Dermis microvascular lymphatic vessel endothelial cell (primary cell): ENCODE measurements around the gene RRAGB. TPM values are rescaled to one million over a fixed set of nuclear protein-coding genes. Genes with fewer than 3 reads are reported as not detected.
A peak's percentile ranks its signal among the peaks of the same experiment; 100 is the strongest.
"Not testable (repeated sequence)": the region's sequence is repeated elsewhere in the genome, so short reads cannot be mapped to it uniquely, and the experiment has no call there.

Source experiments
- DNase-seq, 2 donors: peaks; one replicate each; pipeline versions ENCODE4 v3.0.0 to v3.0.0-alpha.2; 2010; ENCODE audit warnings: low read depth in 2 of 2
- total RNA-seq: library from RNA; depleted of rRNA; stranded (reverse); fragments of >200 nt; gene quantifications from 2 replicates; pipeline ENCODE4 v1.2.1, GENCODE V29; 2014

RRAGB gene, protein sequence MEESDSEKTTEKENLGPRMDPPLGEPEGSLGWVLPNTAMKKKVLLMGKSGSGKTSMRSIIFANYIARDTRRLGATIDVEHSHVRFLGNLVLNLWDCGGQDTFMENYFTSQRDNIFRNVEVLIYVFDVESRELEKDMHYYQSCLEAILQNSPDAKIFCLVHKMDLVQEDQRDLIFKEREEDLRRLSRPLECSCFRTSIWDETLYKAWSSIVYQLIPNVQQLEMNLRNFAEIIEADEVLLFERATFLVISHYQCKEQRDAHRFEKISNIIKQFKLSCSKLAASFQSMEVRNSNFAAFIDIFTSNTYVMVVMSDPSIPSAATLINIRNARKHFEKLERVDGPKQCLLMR
- 13.0 and 19.3 TPM in 2 replicates for total RNA-seq

- DNase-seq: peak; percentile 90 to 94
Observed at GRCh38 chrX:55717521-55718497, at the start of gene RRAGB. TSS of gene RRAGB (plus strand) at chrX:55717749. CDS start at chrX:55718328, 579 bp downstream.

DNA sequence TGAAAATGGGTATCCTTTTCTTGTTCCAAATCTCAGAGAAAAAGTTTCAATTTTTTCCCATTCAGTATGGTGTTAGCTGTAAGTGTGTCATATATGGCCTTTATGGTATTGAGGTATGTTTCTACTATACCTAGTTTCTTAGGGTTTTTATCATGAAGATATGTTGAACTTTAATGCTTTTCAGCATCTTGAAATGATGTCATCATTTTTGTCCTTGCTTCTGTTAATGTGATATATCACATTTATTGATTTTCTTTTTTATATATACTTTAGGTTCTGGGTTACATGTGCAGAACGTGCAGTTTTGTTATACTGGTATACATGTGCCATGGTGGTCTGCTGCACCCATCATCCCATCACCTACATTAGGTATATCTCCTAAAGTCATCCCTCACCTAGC is 49.5 kb upstream of the RRAGB start:
- DNase-seq: no peak

- DNase-seq: not testable (repeated sequence)
Observed at GRCh38 chrX:55688579-55688978, 29.0 kb upstream of the RRAGB start.

GRCh38 chrX:55695227-55696018 is 22.1 kb upstream of the RRAGB start:
- no peak for DNase-seq

DNA sequence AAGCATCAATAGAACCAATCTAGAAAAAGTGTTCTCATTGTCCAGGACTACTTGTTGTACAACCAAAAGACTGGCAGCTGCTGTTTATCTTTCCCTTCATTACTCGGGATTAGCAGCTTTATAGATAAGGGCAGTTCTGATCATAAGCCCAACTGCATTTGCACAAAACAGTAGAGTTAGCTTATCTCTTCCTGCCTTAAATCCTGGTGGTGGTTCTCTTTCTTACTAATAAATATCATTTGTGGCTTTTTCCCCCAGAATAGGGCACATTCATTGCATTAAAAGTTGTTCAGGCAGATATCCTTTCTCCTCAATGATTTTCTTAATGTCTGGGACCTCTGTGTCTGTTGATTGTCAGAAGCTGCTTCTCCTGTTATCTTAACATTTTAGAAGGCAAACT is 20.2 kb upstream of the RRAGB start:
- DNase-seq: no peak

- DNase-seq: no peak
Observed at GRCh38 chrX:55702671-55703070, 14.9 kb upstream of the RRAGB start.

GRCh38 chrX:55703436-55703835 is 14.1 kb upstream of the RRAGB start:
- not testable (repeated sequence) for DNase-seq

GRCh38 chrX:55705066-55705465 is 12.5 kb upstream of the RRAGB start:
- not testable (repeated sequence) for DNase-seq

GRCh38 chrX:55709735-55710134 is 7.8 kb upstream of the RRAGB start:
- peak in 1 of 2 donors; percentile 2 for DNase-seq

DNA sequence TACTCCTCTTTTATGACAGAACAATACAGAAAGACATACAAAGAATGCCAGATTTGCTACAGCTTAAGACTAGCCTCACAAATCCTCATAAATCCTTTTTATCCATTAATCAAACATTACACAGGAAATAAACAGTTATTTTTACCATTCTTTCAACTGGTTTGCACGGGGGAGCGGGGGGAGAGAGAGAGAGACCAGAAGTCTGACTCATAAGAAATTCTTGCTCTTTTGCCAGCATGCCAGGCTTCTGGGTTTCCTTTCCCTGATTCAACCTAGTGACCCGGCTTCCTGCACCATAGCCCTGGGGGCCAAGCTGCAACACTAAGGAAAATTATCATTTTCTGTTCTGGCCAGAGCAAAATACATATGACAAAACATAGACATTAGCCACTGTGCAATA is 6.8 kb upstream of the RRAGB start:
- peak; percentile 40 to 87 for DNase-seq

GRCh38 chrX:55713631-55714030 is 3.9 kb upstream of the RRAGB start:
- peak in 1 of 2 donors; percentile 67 for DNase-seq

- DNase-seq: no peak
Observed at GRCh38 chrX:55714161-55714560, 3.4 kb upstream of the RRAGB start.

DNA sequence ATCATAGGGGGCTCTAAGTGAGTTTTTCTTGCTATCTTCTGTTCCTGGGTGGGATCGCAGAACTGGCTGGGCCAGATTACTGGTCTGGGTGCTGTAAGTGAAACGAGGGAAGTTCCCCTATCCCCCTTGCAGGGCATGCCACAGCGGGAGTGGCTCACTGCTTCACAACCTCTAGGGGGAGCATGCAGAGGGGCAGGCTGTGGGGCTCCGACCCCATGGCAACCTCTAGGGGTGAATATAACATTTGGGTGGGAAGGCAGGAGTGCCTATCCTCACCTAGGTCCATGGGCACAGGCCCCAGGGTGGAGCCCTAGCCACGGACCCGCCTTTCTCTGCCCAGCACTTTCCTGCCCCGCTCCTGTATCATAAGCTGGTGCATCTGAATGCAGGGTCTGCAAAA is 1.7 kb upstream of the RRAGB start:
- no peak for DNase-seq

GRCh38 chrX:55716937-55717336 is 612 bp upstream of the RRAGB start:
- DNase-seq: no peak

- DNase-seq: no peak
Observed at GRCh38 chrX:55731826-55732225, 14.3 kb downstream of the RRAGB start.

GRCh38 chrX:55738969-55739368 is 21.4 kb downstream of the RRAGB start:
- DNase-seq: no peak

- no peak for DNase-seq
Observed at GRCh38 chrX:55742649-55743048, 25.1 kb downstream of the RRAGB start.

- DNase-seq: not testable (repeated sequence)
Observed at GRCh38 chrX:55748463-55748862, 30.9 kb downstream of the RRAGB start.

DNA sequence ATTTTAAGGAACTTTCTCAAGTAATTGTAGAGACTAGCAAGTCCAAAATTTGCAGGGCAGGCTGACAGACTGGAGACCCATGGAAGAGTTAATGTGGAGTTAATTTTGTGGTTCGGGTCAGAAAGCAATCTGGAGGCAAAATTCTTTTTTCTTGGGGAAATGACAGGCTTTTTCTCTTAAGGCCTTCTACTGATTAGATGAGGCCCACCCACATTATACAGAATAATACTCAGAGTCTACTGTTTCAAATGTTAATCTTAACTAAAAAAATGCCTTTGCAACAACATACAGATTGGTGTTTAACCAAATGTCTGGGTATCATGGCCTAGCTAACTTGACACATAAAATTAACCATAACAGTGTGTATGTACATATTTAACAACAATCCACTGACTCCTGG is 32.7 kb downstream of the RRAGB start:
- DNase-seq: no peak

DNA sequence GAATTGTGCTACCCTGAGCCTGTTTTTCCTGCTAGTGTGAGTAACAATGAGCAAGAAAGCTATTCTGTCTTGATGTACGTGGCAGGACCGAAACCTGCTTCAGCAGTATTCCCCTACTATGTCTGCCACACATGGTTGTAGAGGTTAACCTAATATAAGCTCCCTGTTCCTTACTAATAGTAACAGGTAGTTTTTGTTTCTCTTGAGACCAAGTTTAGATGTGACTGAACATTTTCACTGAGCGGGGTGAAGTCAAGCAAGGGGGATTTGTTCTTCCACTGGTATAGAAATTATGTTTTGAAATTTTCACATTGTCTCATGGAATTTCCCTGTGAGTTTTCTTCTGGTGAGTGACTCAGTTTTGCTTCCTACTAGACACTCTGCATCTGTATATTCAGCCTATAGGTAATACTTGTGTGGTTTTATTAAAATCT is 37.3 kb downstream of the RRAGB start:
- DNase-seq: peak in 1 of 2 donors; percentile 26

DNA sequence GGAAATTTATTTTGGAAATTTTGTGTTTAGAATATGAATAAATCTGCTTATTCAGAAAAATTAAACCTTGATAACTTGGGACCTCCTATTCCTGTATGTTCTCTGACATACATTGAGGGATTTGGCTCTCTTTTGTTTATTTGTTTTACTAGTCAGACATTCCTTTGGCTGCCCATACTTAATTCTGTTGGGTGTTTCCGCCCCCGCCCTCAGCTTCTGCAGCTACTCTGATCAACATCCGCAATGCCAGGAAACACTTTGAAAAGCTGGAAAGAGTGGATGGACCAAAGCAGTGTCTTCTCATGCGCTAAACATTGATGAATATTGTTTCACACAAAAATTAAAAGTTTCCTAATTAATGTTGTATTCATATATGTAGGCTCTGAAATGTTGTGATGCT is 40.5 kb downstream of the RRAGB start:
- DNase-seq: peak; percentile 3 to 79
